Measurements from ENCODE around the gene OMA1.

OMA1 gene

GRCh38 chr1:58454385-58454784 lies 92.1 kb downstream of the OMA1 start:
- CTCF ChIA-PET, result no interaction called here

GRCh38 chr1:58451560-58452191 lies 94.8 kb downstream of the OMA1 start:
- ChIA-PET POLR2A (no interaction called here), CTCF (no interaction called here)
- no peak for DNase-seq (ENCODE audit: extremely low spot score)
- TF ChIP-seq FOXK2 (IDR thresholded peaks at IDR 0.05), result no peak
- no peak for TF ChIP-seq FOXM1 (IDR thresholded peaks at IDR 0.05; ENCODE audit: borderline replicate concordance)
- no peak for TF ChIP-seq SUZ12 (IDR thresholded peaks at IDR 0.05)
- no peak for TF ChIP-seq CTBP1 (IDR thresholded peaks at IDR 0.05; ENCODE audit: borderline replicate concordance)
- TF ChIP-seq ZNF384 (IDR thresholded peaks at IDR 0.05), result no peak
- no peak for TF ChIP-seq PKNOX1 (IDR thresholded peaks at IDR 0.05)
- no peak for TF ChIP-seq L3MBTL2 (conservative IDR thresholded peaks at IDR 0.05)
- TF ChIP-seq BHLHE40 (IDR thresholded peaks at IDR 0.05; ENCODE audit: borderline replicate concordance), result no peak
- TF ChIP-seq FOXA1 (IDR thresholded peaks at IDR 0.05), result no peak
- TF ChIP-seq TARDBP (IDR thresholded peaks at IDR 0.05), result no peak
- no peak for TF ChIP-seq SP1 (IDR thresholded peaks at IDR 0.05)
- TF ChIP-seq ARNT (IDR thresholded peaks at IDR 0.05), result no peak
- TF ChIP-seq HDGF (IDR thresholded peaks at IDR 0.05; ENCODE audit: borderline replicate concordance), result no peak
- no peak for TF ChIP-seq ELF4 (IDR thresholded peaks at IDR 0.05)
- TF ChIP-seq LEF1 (IDR thresholded peaks at IDR 0.05; ENCODE audit: borderline replicate concordance), result no peak
- no peak for TF ChIP-seq NFRKB (IDR thresholded peaks at IDR 0.05)

More at GRCh38 chr1:58454385-58454784, 92.1 kb downstream of the OMA1 start:
- no peak for DNase-seq (ENCODE audit: extremely low spot score)
- POLR2A ChIA-PET, result no interaction called here
- TF ChIP-seq ELF4 (IDR thresholded peaks at IDR 0.05) (no peak), FOXM1 (IDR thresholded peaks at IDR 0.05; ENCODE audit: borderline replicate concordance) (no peak), BHLHE40 (IDR thresholded peaks at IDR 0.05; ENCODE audit: borderline replicate concordance) (no peak), FOXA1 (IDR thresholded peaks at IDR 0.05) (no peak), NFRKB (IDR thresholded peaks at IDR 0.05) (no peak), ZNF384 (IDR thresholded peaks at IDR 0.05) (no peak), SUZ12 (IDR thresholded peaks at IDR 0.05) (no peak), TARDBP (IDR thresholded peaks at IDR 0.05) (no peak), HDGF (IDR thresholded peaks at IDR 0.05; ENCODE audit: borderline replicate concordance) (no peak), CTBP1 (IDR thresholded peaks at IDR 0.05; ENCODE audit: borderline replicate concordance) (no peak), FOXK2 (IDR thresholded peaks at IDR 0.05) (no peak), ARNT (IDR thresholded peaks at IDR 0.05) (no peak), LEF1 (IDR thresholded peaks at IDR 0.05; ENCODE audit: borderline replicate concordance) (no peak), L3MBTL2 (conservative IDR thresholded peaks at IDR 0.05) (no peak), PKNOX1 (IDR thresholded peaks at IDR 0.05) (no peak), SP1 (IDR thresholded peaks at IDR 0.05) (no peak)

GRCh38 chr1:58447886-58448285 lies 98.6 kb downstream of the OMA1 start:
- TF ChIP-seq FOXA1 (IDR thresholded peaks at IDR 0.05) (no peak), HDGF (IDR thresholded peaks at IDR 0.05; ENCODE audit: borderline replicate concordance) (no peak), ELF4 (IDR thresholded peaks at IDR 0.05) (no peak), L3MBTL2 (conservative IDR thresholded peaks at IDR 0.05) (no peak), NFRKB (IDR thresholded peaks at IDR 0.05) (no peak), ARNT (IDR thresholded peaks at IDR 0.05) (no peak), FOXK2 (IDR thresholded peaks at IDR 0.05) (no peak), FOXM1 (IDR thresholded peaks at IDR 0.05; ENCODE audit: borderline replicate concordance) (no peak), SUZ12 (IDR thresholded peaks at IDR 0.05) (no peak), SP1 (IDR thresholded peaks at IDR 0.05) (no peak), LEF1 (IDR thresholded peaks at IDR 0.05; ENCODE audit: borderline replicate concordance) (no peak), CTBP1 (IDR thresholded peaks at IDR 0.05; ENCODE audit: borderline replicate concordance) (no peak), TARDBP (IDR thresholded peaks at IDR 0.05) (no peak), ZNF384 (IDR thresholded peaks at IDR 0.05) (no peak), BHLHE40 (IDR thresholded peaks at IDR 0.05; ENCODE audit: borderline replicate concordance) (no peak), PKNOX1 (IDR thresholded peaks at IDR 0.05) (no peak)
- CTCF ChIA-PET, result no interaction called here
- POLR2A ChIA-PET, result no interaction called here
- DNase-seq (ENCODE audit: extremely low spot score), result no peak

GRCh38 chr1:58447042-58447441 lies 99.5 kb downstream of the OMA1 start:
- POLR2A ChIA-PET, result no interaction called here
- no peak for DNase-seq (ENCODE audit: extremely low spot score)
- TF ChIP-seq FOXA1 (IDR thresholded peaks at IDR 0.05) (no peak), NFRKB (IDR thresholded peaks at IDR 0.05) (no peak), SP1 (IDR thresholded peaks at IDR 0.05) (no peak), HDGF (IDR thresholded peaks at IDR 0.05; ENCODE audit: borderline replicate concordance) (no peak), FOXM1 (IDR thresholded peaks at IDR 0.05; ENCODE audit: borderline replicate concordance) (no peak)
- CTCF ChIA-PET, result no interaction called here

GRCh38 chr1:58446368-58446767 lies 100.2 kb downstream of the OMA1 start:
- CTCF ChIA-PET, result no interaction called here
- POLR2A ChIA-PET, result no interaction called here
- TF ChIP-seq ZNF384 (IDR thresholded peaks at IDR 0.05) (no peak), HDGF (IDR thresholded peaks at IDR 0.05; ENCODE audit: borderline replicate concordance) (no peak), NFRKB (IDR thresholded peaks at IDR 0.05) (no peak), FOXM1 (IDR thresholded peaks at IDR 0.05; ENCODE audit: borderline replicate concordance) (no peak), ARNT (IDR thresholded peaks at IDR 0.05) (no peak), CTBP1 (IDR thresholded peaks at IDR 0.05; ENCODE audit: borderline replicate concordance) (no peak), FOXK2 (IDR thresholded peaks at IDR 0.05) (no peak), L3MBTL2 (conservative IDR thresholded peaks at IDR 0.05) (no peak)
- DNase-seq (ENCODE audit: extremely low spot score), result no peak
